PC-3 (cell line): Measurements from ENCODE around the gene TNPO1.

Source experiments
- EZH2 ChIP-seq: fragments of 300-600 bp; sonication (generic); IDR thresholded peaks from one replicate; pipeline ENCODE4 v1.6.1; 2017; ENCODE audit warnings: antibody characterized with exemption, mild to moderate bottlenecking, low read length; ENCODE audit not compliant: unreplicated experiment
- EZH2phosphoT487 ChIP-seq: fragments of 300-600 bp; sonication (generic); IDR thresholded peaks from 2 replicates; pipeline ENCODE4 v1.6.1; 2018; ENCODE audit warnings: mild to moderate bottlenecking, antibody characterized with exemption, low read length, borderline replicate concordance
- TF ChIP-seq, protein P1 (sequence below): fragments of 300-600 bp; sonication (generic); conservative IDR thresholded peaks from 2 replicates; pipeline ENCODE4 v1.5.1; 2017; ENCODE audit warnings: antibody characterized with exemption, low read depth, mild to moderate bottlenecking, low read length

DNA sequence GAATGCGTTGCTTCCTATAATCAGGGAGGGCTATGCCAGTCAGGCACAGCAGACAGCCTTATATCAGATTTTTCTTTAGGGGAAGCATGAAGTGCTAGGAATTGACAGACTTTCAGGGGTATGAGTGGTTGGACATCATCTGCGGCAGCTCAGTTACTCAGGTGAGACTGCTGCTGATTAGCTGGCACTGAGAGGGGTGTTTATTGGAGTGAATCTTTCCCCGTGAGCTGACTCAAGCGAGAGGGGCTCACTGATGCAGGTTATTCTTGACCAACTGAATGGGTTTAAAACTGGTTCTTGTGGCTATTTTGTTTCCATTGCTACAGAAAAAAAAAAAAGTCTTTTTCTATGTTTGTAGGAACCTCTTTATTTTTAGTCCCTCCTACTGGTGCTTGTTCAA is 46.2 kb upstream of the TNPO1 start:
- TF ChIP-seq EZH2, result no peak
- TF ChIP-seq, protein P1, sequence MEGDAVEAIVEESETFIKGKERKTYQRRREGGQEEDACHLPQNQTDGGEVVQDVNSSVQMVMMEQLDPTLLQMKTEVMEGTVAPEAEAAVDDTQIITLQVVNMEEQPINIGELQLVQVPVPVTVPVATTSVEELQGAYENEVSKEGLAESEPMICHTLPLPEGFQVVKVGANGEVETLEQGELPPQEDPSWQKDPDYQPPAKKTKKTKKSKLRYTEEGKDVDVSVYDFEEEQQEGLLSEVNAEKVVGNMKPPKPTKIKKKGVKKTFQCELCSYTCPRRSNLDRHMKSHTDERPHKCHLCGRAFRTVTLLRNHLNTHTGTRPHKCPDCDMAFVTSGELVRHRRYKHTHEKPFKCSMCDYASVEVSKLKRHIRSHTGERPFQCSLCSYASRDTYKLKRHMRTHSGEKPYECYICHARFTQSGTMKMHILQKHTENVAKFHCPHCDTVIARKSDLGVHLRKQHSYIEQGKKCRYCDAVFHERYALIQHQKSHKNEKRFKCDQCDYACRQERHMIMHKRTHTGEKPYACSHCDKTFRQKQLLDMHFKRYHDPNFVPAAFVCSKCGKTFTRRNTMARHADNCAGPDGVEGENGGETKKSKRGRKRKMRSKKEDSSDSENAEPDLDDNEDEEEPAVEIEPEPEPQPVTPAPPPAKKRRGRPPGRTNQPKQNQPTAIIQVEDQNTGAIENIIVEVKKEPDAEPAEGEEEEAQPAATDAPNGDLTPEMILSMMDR, result no peak
- no peak for TF ChIP-seq EZH2phosphoT487
